GM12865 (cell line): ENCODE data around the gene TWSG1.

Experiments
- DNase-seq: peaks from one replicate; pipeline ENCODE4 v3.0.0; 2010; ENCODE audit warnings: low read depth
- H3K4me3 ChIP-seq: 2 replicates; pipeline ENCODE4 v1.5.1; 2011; ENCODE audit warnings: mild to moderate bottlenecking, low read depth, low read length, control low read depth
- TF ChIP-seq, protein P1 (sequence below): IDR thresholded peaks from 2 replicates; pipeline ENCODE4 v1.5.1; 2011; ENCODE audit warnings: low read length, control low read depth, low read depth, inconsistent platforms; ENCODE audit not compliant: insufficient read depth; ENCODE audit errors: missing control alignments

Gene TWSG1

DNA sequence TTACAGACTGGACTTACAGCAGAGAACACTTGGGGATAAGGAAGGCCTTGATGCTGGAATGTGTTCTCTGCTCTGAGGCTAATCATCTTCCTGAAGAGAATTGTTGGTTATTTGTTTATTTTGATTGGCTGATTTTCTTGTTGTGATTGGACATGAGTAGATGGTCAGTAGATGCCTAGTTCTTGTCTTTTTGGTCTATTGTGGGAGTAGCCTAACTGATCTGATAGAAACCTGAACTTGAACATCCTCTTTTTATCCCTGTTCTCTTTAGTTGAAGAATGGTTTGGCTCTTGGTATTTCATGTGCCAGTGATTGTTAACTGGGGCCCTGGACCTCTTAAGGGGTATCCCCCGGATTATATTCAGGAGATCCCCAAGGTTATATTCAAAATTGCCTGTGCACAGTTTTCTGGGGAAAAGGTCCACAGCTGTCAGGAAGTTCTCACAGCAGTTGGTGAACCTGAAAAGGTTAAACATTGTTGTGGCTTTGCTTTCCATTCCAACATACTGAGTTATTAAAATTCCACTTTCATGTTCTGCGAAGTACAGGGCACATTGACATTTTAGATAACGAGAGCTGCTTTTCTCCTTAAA is 13.6 kb downstream of the TWSG1 start:
- TF ChIP-seq, protein P1, sequence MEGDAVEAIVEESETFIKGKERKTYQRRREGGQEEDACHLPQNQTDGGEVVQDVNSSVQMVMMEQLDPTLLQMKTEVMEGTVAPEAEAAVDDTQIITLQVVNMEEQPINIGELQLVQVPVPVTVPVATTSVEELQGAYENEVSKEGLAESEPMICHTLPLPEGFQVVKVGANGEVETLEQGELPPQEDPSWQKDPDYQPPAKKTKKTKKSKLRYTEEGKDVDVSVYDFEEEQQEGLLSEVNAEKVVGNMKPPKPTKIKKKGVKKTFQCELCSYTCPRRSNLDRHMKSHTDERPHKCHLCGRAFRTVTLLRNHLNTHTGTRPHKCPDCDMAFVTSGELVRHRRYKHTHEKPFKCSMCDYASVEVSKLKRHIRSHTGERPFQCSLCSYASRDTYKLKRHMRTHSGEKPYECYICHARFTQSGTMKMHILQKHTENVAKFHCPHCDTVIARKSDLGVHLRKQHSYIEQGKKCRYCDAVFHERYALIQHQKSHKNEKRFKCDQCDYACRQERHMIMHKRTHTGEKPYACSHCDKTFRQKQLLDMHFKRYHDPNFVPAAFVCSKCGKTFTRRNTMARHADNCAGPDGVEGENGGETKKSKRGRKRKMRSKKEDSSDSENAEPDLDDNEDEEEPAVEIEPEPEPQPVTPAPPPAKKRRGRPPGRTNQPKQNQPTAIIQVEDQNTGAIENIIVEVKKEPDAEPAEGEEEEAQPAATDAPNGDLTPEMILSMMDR: no peak
- no peak overlapping the region; the same call in 1 of the 2 replicates for H3K4me3 ChIP-seq
- DNase-seq: peak; percentile 39

DNA sequence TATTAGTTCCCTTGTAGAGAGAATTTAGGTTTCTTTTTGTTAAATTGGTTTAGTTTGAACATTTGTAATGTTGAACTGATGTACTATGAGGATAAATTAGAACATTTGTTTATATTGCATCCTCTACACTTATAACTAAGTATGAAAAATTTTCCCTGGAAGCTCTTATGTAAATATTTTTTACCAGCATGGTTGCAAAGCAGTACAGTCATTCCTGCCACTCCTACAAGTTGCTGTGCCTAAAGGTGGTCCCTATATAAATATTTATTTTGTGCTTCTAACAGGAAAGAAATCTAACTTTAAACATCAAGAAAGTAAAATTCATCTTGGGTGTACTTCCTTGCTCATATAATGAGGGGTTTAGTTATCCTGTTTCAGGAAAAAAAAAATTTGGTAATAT is 14.2 kb downstream of the TWSG1 start:
- TF ChIP-seq, protein P1: no peak
- H3K4me3 ChIP-seq: no peak overlapping the region; the same call in 1 of the 2 replicates
- DNase-seq: no peak

DNA sequence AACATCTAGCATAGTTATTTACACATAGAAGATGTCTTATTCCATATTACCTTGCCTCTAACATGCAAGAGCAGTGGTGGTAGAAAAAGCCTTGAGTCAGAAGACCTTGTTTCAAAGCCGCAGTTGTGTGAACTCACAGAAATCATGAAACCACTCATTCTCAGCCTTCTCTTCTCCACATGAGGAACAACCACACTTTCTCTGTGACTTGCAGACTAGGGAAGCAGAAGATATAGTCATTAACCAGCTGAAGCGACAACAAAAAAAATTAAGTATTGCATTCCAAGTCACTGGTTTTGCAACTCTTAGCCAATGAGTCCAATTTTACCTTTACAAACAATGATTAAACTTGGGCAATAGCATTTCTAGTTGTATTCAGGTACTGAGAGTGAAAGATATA is 19.0 kb downstream of the TWSG1 start:
- H3K4me3 ChIP-seq: no peak overlapping the region
- DNase-seq: peak; percentile 87
- TF ChIP-seq, protein P1: no peak

DNA sequence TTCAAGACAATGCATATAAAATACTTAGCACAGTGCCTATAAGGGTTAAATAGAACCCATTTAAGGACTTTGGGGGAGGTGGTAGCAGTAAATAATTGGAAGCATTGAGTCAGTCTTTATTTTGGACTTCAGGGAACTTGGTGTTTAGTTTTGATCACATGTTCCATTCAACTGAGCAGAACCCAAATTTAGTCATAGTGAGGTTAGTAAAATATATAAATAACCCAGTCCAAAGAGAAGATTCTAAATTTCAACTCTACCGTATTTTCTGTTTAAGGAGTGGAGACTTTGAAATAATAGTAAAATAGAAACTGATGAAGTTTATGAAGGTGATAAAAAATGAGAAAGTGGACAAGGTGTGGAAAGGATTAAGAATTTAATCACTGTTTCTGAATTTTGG is 19.7 kb downstream of the TWSG1 start:
- TF ChIP-seq, protein P1: no peak
- peak; percentile 56 for DNase-seq
- peak overlapping the region; percentile 26; the same call in 1 of the 2 replicates for H3K4me3 ChIP-seq

DNA sequence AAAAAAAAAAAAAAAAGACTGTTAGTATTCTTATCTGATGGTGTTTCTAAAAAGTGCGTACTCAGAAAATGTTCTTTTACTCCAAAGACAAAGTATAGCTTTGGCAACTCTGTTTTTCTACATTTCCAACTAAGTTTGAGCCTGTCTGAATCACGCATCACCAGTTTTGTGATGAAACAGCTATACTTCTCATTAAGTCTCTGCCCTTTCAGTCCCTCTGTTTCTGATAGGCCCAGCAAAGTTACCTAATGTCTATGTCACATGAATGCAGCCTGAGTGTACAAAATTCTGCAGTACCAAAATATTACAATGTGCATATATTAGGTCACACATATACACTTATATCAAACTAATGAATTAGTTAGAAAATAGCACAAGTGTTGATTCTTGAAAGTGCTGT is 22.4 kb downstream of the TWSG1 start:
- TF ChIP-seq, protein P1: no peak
- no peak overlapping the region for H3K4me3 ChIP-seq
- no peak for DNase-seq

DNA sequence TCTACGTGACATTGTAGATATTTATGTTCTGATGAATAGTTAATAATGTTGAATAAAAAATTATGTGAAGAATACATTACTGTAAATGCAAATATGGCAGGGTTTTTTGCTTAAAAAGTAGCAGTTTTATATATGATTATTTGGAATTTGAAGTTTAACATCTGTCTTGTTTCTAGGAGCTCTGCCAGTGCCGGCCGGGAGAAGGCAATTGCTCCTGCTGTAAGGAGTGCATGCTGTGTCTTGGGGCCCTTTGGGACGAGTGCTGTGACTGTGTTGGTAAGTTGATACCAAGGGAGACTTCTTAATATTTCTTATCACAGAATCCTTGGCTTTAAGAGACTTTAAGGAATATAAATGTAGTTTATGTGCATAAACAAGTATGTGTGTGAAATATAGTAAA is 25.2 kb downstream of the TWSG1 start:
- TF ChIP-seq, protein P1: no peak

DNA sequence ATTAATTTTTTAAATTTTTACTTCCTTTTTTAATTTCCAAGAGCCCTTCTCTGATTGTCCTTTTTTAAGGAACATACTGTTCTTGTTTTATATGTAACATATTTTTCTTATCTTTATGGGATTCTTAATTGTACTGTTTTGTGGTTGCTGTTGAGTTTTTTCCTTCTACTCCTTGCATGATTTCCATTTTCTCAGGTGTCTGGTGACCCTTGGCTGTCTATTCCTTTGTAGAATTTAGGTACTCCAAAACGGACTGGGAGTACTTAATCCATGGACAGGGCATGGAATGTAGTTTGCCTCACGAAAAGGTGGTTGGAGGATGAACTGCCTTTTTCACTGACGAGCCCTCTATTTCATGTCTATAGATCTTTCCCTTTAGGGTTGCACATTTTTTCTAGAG is 26.6 kb downstream of the TWSG1 start:
- DNase-seq: no peak
- H3K4me3 ChIP-seq: no peak overlapping the region
- TF ChIP-seq, protein P1: no peak

More for the DNA sequence above, 25.2 kb downstream of the TWSG1 start:
- no peak overlapping the region for H3K4me3 ChIP-seq
- DNase-seq: no peak
